GM23338 (cell line): Measurements from ENCODE around the gene AGBL5. TPM values are rescaled to one million over a fixed set of nuclear protein-coding genes. Genes with fewer than 3 reads are reported as not detected.
A peak's percentile ranks its signal among the peaks of the same experiment; 100 is the strongest.

Experiments
- ATAC-seq: fragments of 200-7000 bp; cut with Tn5 transposase; 3 replicates; pipeline ENCODE4 v1.9.1; 2020
- DNase-seq: peaks from one replicate; pipeline ENCODE4 v3.0.0-alpha.2; 2015; ENCODE audit warnings: low spot score
- H2AFZ ChIP-seq: fragments of 200-600 bp; sonication (generic); 2 replicates; pipeline ENCODE4 v1.8.0; 2016; ENCODE audit warnings: antibody characterized with exemption, mild to moderate bottlenecking, moderate library complexity
- H3F3A ChIP-seq: fragments of 200-600 bp; sonication (generic); replicated peaks from 2 replicates; pipeline ENCODE4 v1.8.0; 2017; ENCODE audit warnings: antibody characterized with exemption, mixed run types, low read depth
- H3K27ac ChIP-seq: fragments of 200-600 bp; sonication (generic); 2 replicates; pipeline ENCODE4 v1.6.1; 2016; ENCODE audit warnings: low read depth
- H3K27me3 ChIP-seq: fragments of 200-600 bp; sonication (generic); 2 replicates; pipeline ENCODE4 v1.8.0; 2016; ENCODE audit warnings: mild to moderate bottlenecking, mixed run types, moderate library complexity; ENCODE audit not compliant: insufficient read depth
- H3K36me3 ChIP-seq: fragments of 200-600 bp; sonication (generic); 2 replicates; pipeline ENCODE4 v1.8.0; 2016; ENCODE audit warnings: mild to moderate bottlenecking; ENCODE audit not compliant: insufficient read depth
- H3K4me1 ChIP-seq: fragments of 200-600 bp; sonication (generic); 2 replicates; pipeline ENCODE4 v1.8.0; 2016; ENCODE audit warnings: mild to moderate bottlenecking, moderate library complexity; ENCODE audit not compliant: insufficient read depth
- H3K4me2 ChIP-seq: fragments of 200-600 bp; sonication (generic); 2 replicates; pipeline ENCODE4 v1.7.1; 2017; ENCODE audit warnings: mixed run types
- H3K4me3 ChIP-seq: fragments of 200-600 bp; sonication (generic); 2 replicates; pipeline ENCODE4 v1.6.1; 2016; ENCODE audit warnings: mixed run types
- H3K79me2 ChIP-seq: fragments of 200-600 bp; sonication (generic); replicated peaks from 2 replicates; pipeline ENCODE4 v1.8.0; 2017; ENCODE audit warnings: mild to moderate bottlenecking; ENCODE audit not compliant: insufficient read depth
- H3K9me2 ChIP-seq: fragments of 200-600 bp; sonication (generic); 2 replicates; pipeline ENCODE4 v1.8.0; 2017; ENCODE audit not compliant: insufficient read depth
- H4K20me1 ChIP-seq: fragments of 200-600 bp; sonication (generic); replicated peaks from 2 replicates; pipeline ENCODE4 v1.8.0; 2017; ENCODE audit warnings: mild to moderate bottlenecking; ENCODE audit not compliant: insufficient read depth
- H3K27ac Mint-ChIP-seq: 2 replicates; pipeline ENCODE4 v1.8.0; 2020; ENCODE audit warnings: inconsistent platforms, mild to moderate bottlenecking, moderate library complexity, mixed read lengths
- H3K27me3 Mint-ChIP-seq: 3 replicates; pipeline ENCODE4 v1.8.0; 2022; ENCODE audit warnings: low read depth, mild to moderate bottlenecking, moderate library complexity, mixed read lengths, inconsistent platforms; ENCODE audit not compliant: insufficient read depth, poor library complexity
- H3K36me3 Mint-ChIP-seq: 3 replicates; pipeline ENCODE4 v1.8.0; 2021; ENCODE audit warnings: low read depth, mild to moderate bottlenecking, inconsistent platforms, moderate library complexity, mixed read lengths
- H3K4me1 Mint-ChIP-seq: 3 replicates; pipeline ENCODE4 v1.8.0; 2020; ENCODE audit warnings: mild to moderate bottlenecking, inconsistent platforms, mixed read lengths
- H3K4me3 Mint-ChIP-seq: 3 replicates; pipeline ENCODE4 v1.8.0; 2021; ENCODE audit warnings: moderate library complexity, mild to moderate bottlenecking, inconsistent platforms, mixed read lengths
- H3K9me3 Mint-ChIP-seq: 3 replicates; pipeline ENCODE4 v1.8.0; 2020; ENCODE audit warnings: moderate library complexity, mild to moderate bottlenecking, inconsistent platforms, mixed read lengths
- CREB1 ChIP-seq: fragments of 250-450 bp; sonication (Bioruptor Pico); IDR thresholded peaks from 2 replicates; pipeline ENCODE4 v1.5.0; 2020; ENCODE audit warnings: low read depth, mild to moderate bottlenecking, moderate library complexity
- CTCF ChIP-seq, 2 experiments: fragments of 200-600 bp in 1 of 2; sonication (generic) in 1 of 2; conservative IDR thresholded peaks; 2 replicates each; pipeline versions ENCODE4 v1.5.1 to v1.6.1; 2016 to 2017; ENCODE audit warnings: antibody characterized with exemption in 2 of 2, low read depth in 2 of 2, mild to moderate bottlenecking in 2 of 2, moderate library complexity in 1 of 2
- NANOG ChIP-seq: IDR thresholded peaks from 2 replicates; pipeline ENCODE4 v1.6.1; 2016; ENCODE audit warnings: antibody characterized with exemption, borderline replicate concordance
- POLR2AphosphoS5 ChIP-seq: IDR thresholded peaks from 2 replicates; pipeline ENCODE4 v1.6.1; 2016; ENCODE audit warnings: antibody characterized with exemption, low read depth
- REST ChIP-seq: IDR thresholded peaks from one replicate; pipeline ENCODE4 v1.6.1; 2018; ENCODE audit warnings: antibody characterized with exemption; ENCODE audit not compliant: unreplicated experiment
- STAT1 ChIP-seq: IDR thresholded peaks from one replicate; pipeline ENCODE4 v1.6.1; 2016; ENCODE audit warnings: antibody characterized with exemption; ENCODE audit not compliant: unreplicated experiment
- polyA plus RNA-seq: library from polyadenylated mRNA; unstranded; fragments of >200 nt; fragmentation: Nextera tagmentation; extraction: Ambion mirVana; gene quantifications from 2 replicates; pipeline ENCODE4 v1.2.1, GENCODE V29; 2016
- total RNA-seq: library from RNA; depleted of rRNA; stranded (reverse); fragments of >200 nt; shearing (Covaris generic); gene quantifications from 2 replicates; pipeline ENCODE4 v1.2.3, GENCODE V29; 2014

The AGBL5 gene
- total and polyA plus RNA-seq, 2 experiments from 2014 or later, result 17.9 to 31.3 TPM

GRCh38 chr2:27086090-27086723 lies 34.7 kb downstream of the AGBL5 start:
- TF ChIP-seq POLR2AphosphoS5 (peak; percentile 60; the same call in 1 of the 2 replicates), CTCF (conservative IDR thresholded peaks at IDR 0.05; ENCODE audit: low read depth in 2 of 2) (peak; percentile 47 to 89), STAT1 (no peak), NANOG (no peak), CREB1 (peak; percentile 84)
- no peaks in the 10 kb centered on the region; the same call in 1 of the 2 replicates for H4K20me1 ChIP-seq
- no peaks in the 10 kb centered on the region for H3K79me2 ChIP-seq
- H3K9me2 ChIP-seq, result no peaks in the 10 kb centered on the region
- peak; percentile 83 for ATAC-seq
- Mint-ChIP-seq H3K4me3 (peak overlapping the region; percentile 82), H3K27ac (no peak overlapping the region), H3K9me3 (no peaks in the 10 kb centered on the region; the same call in 2 of the 3 replicates), H3K36me3 (no peaks in the 10 kb centered on the region), H3K27me3 (peaks cover 26% of the 10 kb centered on the region), H3K4me1 (peaks cover 30% of the 10 kb centered on the region)
- H3K27me3 ChIP-seq, result peaks cover 16% of the 10 kb centered on the region
- peaks cover 15% of the 10 kb centered on the region for H3K4me1 ChIP-seq
- H3K27ac ChIP-seq, result no peak overlapping the region
- peak overlapping the region; percentile 87 for H3K4me3 ChIP-seq
- H3K4me2 ChIP-seq, result peak overlapping the region; percentile 91
- peaks cover 8% of the 10 kb centered on the region; the same call in 1 of the 2 replicates for H3F3A ChIP-seq
- peak; percentile 91 for DNase-seq
- no peaks in the 10 kb centered on the region for H3K36me3 ChIP-seq
- H2AFZ ChIP-seq, result peak overlapping the region; percentile 99

GRCh38 chr2:27086724-27087593 lies 35.5 kb downstream of the AGBL5 start, which contains the start of gene KHK:
KHK (plus strand) TSS chr2:27086772; CDS start chr2:27087260, 488 bp downstream.
- Histone ChIP-seq H3F3A (peaks cover 8% of the 10 kb centered on the region; the same call in 1 of the 2 replicates), H2AFZ (peak within 1 kb of the TSS; percentile 99), H3K4me1 (peaks cover 10% of the 10 kb centered on the region), H3K4me2 (peak within 1 kb of the TSS; percentile 95), H3K27ac (no peak within 1 kb of the TSS), H3K27me3 (peaks cover 16% of the 10 kb centered on the region), H3K9me2 (no peaks in the 10 kb centered on the region), H3K36me3 (no peaks in the 10 kb centered on the region), H3K4me3 (peak within 1 kb of the TSS; percentile 87), H3K79me2 (no peaks in the 10 kb centered on the region), H4K20me1 (no peaks in the 10 kb centered on the region; the same call in 1 of the 2 replicates)
- Mint-ChIP-seq H3K27me3 (peaks cover 25% of the 10 kb centered on the region), H3K36me3 (no peaks in the 10 kb centered on the region), H3K9me3 (no peaks in the 10 kb centered on the region; the same call in 2 of the 3 replicates), H3K4me1 (peaks cover 25% of the 10 kb centered on the region), H3K27ac (no peak within 1 kb of the TSS), H3K4me3 (peak within 1 kb of the TSS; percentile 82)
- DNase-seq (peak; percentile 71), ATAC-seq (peak; percentile 51)
- peak; percentile 57 for TF ChIP-seq POLR2AphosphoS5
- no peak for TF ChIP-seq REST
